GM21515 (cell line): ENCODE data around the gene DUXB.

Experiments used
- ATAC-seq: cut with Tn5 transposase; IDR thresholded peaks from one replicate; pipeline ENCODE4 v1.9.1; 2021; ENCODE audit not compliant: unreplicated experiment

The DUXB gene

GRCh38 chr16:75701361-75701760 is at the start of gene DUXB:
TSS of gene DUXB (minus strand) at chr16:75701461. CDS start at chr16:75701418, 43 bp downstream.
- ATAC-seq, result no peak

GRCh38 chr16:75750528-75750927 is 49.3 kb upstream of the DUXB start:
- ATAC-seq, result no peak

- no peak for ATAC-seq
Measured at GRCh38 chr16:75746359-75746758, 45.1 kb upstream of the DUXB start.

GRCh38 chr16:75745823-75746222 is 44.6 kb upstream of the DUXB start:
- no peak for ATAC-seq

GRCh38 chr16:75745242-75745641 is 44.0 kb upstream of the DUXB start:
- no peak for ATAC-seq

- no peak for ATAC-seq
Measured at GRCh38 chr16:75742424-75743047, 41.3 kb upstream of the DUXB start.

GRCh38 chr16:75733305-75734211 is 32.3 kb upstream of the DUXB start:
- ATAC-seq, result no peak

- ATAC-seq, result no peak
Measured at GRCh38 chr16:75732871-75733270, 31.6 kb upstream of the DUXB start.

GRCh38 chr16:75727221-75727620 is 26.0 kb upstream of the DUXB start:
- ATAC-seq, result no peak

GRCh38 chr16:75726390-75726789 is 25.1 kb upstream of the DUXB start, which contains the start of gene CPHXL:
TSS of gene CPHXL (minus strand) at chr16:75726490. CDS start at chr16:75726442, 48 bp downstream.
- ATAC-seq, result no peak

- ATAC-seq, result no peak
Measured at GRCh38 chr16:75718452-75718851, 17.2 kb upstream of the DUXB start.

- no peak for ATAC-seq
Measured at GRCh38 chr16:75714661-75715060, 13.4 kb upstream of the DUXB start.

- no peak for ATAC-seq
Measured at GRCh38 chr16:75710344-75710743, 9.1 kb upstream of the DUXB start.

- ATAC-seq, result no peak
Measured at GRCh38 chr16:75703306-75703705, 2.0 kb upstream of the DUXB start.

GRCh38 chr16:75702242-75702641 is 981 bp upstream of the DUXB start:
- no peak for ATAC-seq

GRCh38 chr16:75697571-75697970 is 3.7 kb downstream of the DUXB start:
- ATAC-seq, result no peak

- ATAC-seq, result no peak
Measured at GRCh38 chr16:75695708-75696107, 5.6 kb downstream of the DUXB start.

GRCh38 chr16:75687361-75687760 is 13.9 kb downstream of the DUXB start:
- ATAC-seq, result no peak

- no peak for ATAC-seq
Measured at GRCh38 chr16:75682308-75682707, 19.0 kb downstream of the DUXB start.

GRCh38 chr16:75679366-75679765 is 21.9 kb downstream of the DUXB start:
- no peak for ATAC-seq

GRCh38 chr16:75676909-75677308 is 24.4 kb downstream of the DUXB start, which contains the start of gene CPHXL2:
TSS of gene CPHXL2 (minus strand) at chr16:75677009. CDS start at chr16:75676999, 10 bp downstream.
- no peak for ATAC-seq

- no peak for ATAC-seq
Measured at GRCh38 chr16:75667503-75667902, 33.8 kb downstream of the DUXB start.
